Ishikawa (cell line): ENCODE results near the gene ADGB.
A peak's percentile ranks its signal among the peaks of the same experiment; 100 is the strongest.

Experiments
- CEBPB ChIP-seq: IDR thresholded peaks from 2 replicates; pipeline ENCODE4 v1.6.1; 2012
- CREB1 ChIP-seq: IDR thresholded peaks from 2 replicates; pipeline ENCODE4 v1.6.1; 2012; ENCODE audit warnings: low read depth
- EGR1 ChIP-seq: IDR thresholded peaks from 2 replicates; pipeline ENCODE4 v1.6.1; 2012
- EP300 ChIP-seq: IDR thresholded peaks from 2 replicates; pipeline ENCODE4 v1.6.1; 2012; ENCODE audit warnings: borderline replicate concordance
- FOXM1 ChIP-seq: IDR thresholded peaks from 2 replicates; pipeline ENCODE4 v1.6.1; 2012; ENCODE audit warnings: low read depth, borderline replicate concordance
- MAX ChIP-seq: IDR thresholded peaks from 2 replicates; pipeline ENCODE4 v1.6.1; 2012
- NFIC ChIP-seq: IDR thresholded peaks from 2 replicates; pipeline ENCODE4 v1.6.1; 2012
- RAD21 ChIP-seq: IDR thresholded peaks from 2 replicates; pipeline ENCODE4 v1.6.1; 2012; ENCODE audit warnings: low read depth
- REST ChIP-seq: IDR thresholded peaks from 2 replicates; pipeline ENCODE4 v1.6.1; 2012; ENCODE audit warnings: low read depth, mild to moderate bottlenecking
- TAF1 ChIP-seq: IDR thresholded peaks from 2 replicates; pipeline ENCODE4 v1.6.1; 2012; ENCODE audit warnings: low read depth, mild to moderate bottlenecking
- TCF12 ChIP-seq: IDR thresholded peaks from 2 replicates; pipeline ENCODE4 v1.6.1; 2012; ENCODE audit warnings: low read depth
- TEAD4 ChIP-seq: IDR thresholded peaks from 2 replicates; pipeline ENCODE4 v1.6.1; 2012
- USF1 ChIP-seq: IDR thresholded peaks from 2 replicates; pipeline ENCODE4 v1.6.1; 2012
- YY1 ChIP-seq: IDR thresholded peaks from 2 replicates; pipeline ENCODE4 v1.6.1; 2012; ENCODE audit warnings: low read depth
- ZBTB7A ChIP-seq: IDR thresholded peaks from 2 replicates; pipeline ENCODE4 v1.6.1; 2012; ENCODE audit warnings: low read depth

The ADGB gene

GRCh38 chr6:146775220-146775619 is 176.4 kb downstream of the ADGB start:
- no peak for TF ChIP-seq USF1
- no peak for TF ChIP-seq TCF12
- TF ChIP-seq EP300 = no peak
- peak; percentile 46 for TF ChIP-seq RAD21
- no peak for TF ChIP-seq EGR1
- TF ChIP-seq CREB1 = no peak

- TF ChIP-seq YY1 (no peak), ZBTB7A (no peak), TEAD4 (no peak), RAD21 (no peak), EP300 (no peak), CEBPB (no peak), REST (no peak), TAF1 (no peak), NFIC (no peak), FOXM1 (no peak), CREB1 (no peak), EGR1 (no peak), MAX (no peak), TCF12 (no peak), USF1 (no peak)
Observed at GRCh38 chr6:146781836-146782235, 183.1 kb downstream of the ADGB start.

GRCh38 chr6:146785001-146785585 is 186.3 kb downstream of the ADGB start:
- TF ChIP-seq TAF1 (no peak), RAD21 (peak; percentile 59), MAX (no peak)

- no peak for TF ChIP-seq TCF12
- no peak for TF ChIP-seq FOXM1
- TF ChIP-seq CREB1 = no peak
- no peak for TF ChIP-seq TAF1
- no peak for TF ChIP-seq EGR1
- TF ChIP-seq YY1 = no peak
- no peak for TF ChIP-seq EP300
- TF ChIP-seq CEBPB = no peak
- TF ChIP-seq RAD21 = no peak
- no peak for TF ChIP-seq TEAD4
- TF ChIP-seq NFIC = no peak
- no peak for TF ChIP-seq USF1
- no peak for TF ChIP-seq MAX
- no peak for TF ChIP-seq ZBTB7A
- TF ChIP-seq REST = no peak
Observed at GRCh38 chr6:146787876-146788508, 189.2 kb downstream of the ADGB start.

- TF ChIP-seq EGR1 (no peak), CEBPB (no peak), USF1 (no peak), ZBTB7A (no peak), REST (no peak), YY1 (no peak), TCF12 (no peak), FOXM1 (no peak), MAX (no peak), RAD21 (no peak), NFIC (no peak), EP300 (no peak), TEAD4 (no peak), TAF1 (no peak), CREB1 (no peak)
Observed at GRCh38 chr6:146790561-146791091, 191.9 kb downstream of the ADGB start.
